ENCODE measurements around the gene EHD4. TPM values are rescaled to one million over a fixed set of nuclear protein-coding genes. Genes with fewer than 3 reads are reported as not detected.

EHD4 gene
- total RNA-seq, 1 donor from 2014 or later, result 55.5 TPM

DNA sequence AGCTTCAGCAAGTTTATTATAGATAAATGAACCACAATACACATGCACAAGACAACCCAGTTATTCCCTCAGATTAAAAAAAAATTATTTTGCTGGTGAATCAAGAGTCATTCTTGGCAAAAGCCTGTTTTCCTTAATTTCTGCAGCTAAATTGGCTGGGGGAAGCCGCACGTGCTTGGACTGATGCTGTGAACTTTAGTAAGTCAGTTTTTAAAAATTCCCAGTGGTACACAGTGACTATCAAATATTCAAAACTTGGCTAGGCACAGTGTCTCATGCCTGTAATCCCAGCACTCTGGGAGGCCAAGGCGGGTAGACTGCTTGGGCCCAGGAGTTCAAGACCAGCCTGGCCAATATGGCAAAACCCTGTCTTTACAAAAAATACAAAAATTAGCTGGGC, 23.9 kb downstream of the EHD4 start:
- intact Hi-C loops (cut with DNase I), result no loop called here
- ATAC-seq, result no peak
- DNase-seq (ENCODE audit: missing footprints), result no peak

DNA sequence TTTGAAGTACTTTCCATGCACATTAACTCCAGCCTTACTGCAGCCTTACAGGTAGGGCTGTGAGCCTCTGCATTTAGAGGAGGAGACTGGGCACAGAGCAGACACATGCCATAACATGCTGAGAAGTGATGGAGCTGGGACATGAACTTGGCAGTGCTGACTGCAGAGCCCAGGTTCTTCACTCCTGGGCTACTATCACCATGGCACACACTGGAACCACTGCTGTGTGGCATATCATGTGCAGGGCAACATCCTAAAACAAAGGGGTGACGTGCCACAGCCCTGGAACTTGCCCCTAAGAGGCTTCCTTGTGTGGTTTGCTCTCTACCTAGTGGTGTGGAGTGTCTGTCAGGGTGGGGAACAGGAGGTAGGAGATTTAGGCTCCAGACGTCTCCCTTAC, 25.4 kb downstream of the EHD4 start:
- DNase-seq (ENCODE audit: missing footprints) (no peak), ATAC-seq (peak; percentile 84)
- intact Hi-C loops (cut with DNase I), result no loop called here

DNA sequence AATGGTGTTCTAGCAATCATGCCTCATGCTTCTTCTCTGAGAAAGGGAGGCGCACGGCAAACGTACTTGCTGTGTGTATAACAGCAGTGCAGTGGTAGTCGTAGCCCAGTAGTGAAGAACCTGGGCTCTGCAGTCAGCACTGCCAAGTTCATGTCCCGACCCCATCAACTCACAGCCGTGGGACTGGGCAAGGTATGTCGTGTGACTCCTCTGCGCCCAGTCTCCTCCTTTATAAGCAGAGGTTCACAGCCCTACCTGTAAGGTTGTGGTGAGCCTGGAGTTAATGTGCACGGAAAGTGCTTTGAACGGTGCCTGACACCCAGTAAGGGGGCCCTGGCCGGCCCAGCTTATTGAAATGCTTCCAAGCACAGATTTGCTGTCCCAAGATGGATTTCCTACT, 26.6 kb downstream of the EHD4 start:
- ATAC-seq (peak; percentile 62), DNase-seq (ENCODE audit: missing footprints) (no peak)
- intact Hi-C loops (cut with DNase I), result loop anchor here (2.0 kb wide), 1 partner anchor 29 kb away; no protein-coding TSS in a partner anchor

DNA sequence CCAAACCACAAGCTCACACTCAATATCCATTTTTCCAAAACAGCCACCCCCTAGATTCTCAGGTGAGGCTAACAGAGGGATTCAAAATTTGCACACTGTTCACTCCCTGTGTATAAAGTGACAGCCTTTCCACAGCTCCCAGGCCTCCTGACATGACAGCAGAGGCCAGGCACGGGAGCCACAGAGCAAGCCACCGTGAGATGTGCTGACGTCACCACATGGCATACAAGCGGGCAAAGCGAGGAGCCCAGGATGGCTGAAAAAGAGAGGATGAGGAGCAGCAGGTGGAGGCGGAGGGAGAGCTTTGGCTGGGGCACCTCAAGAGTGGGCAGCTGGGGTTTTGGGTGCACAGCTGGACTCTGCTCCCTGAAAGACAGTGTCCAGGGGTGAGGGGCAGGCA, 27.1 kb downstream of the EHD4 start:
- intact Hi-C loops (cut with DNase I), result loop anchor here (2.0 kb wide), 1 partner anchor 28 kb away; no protein-coding TSS in a partner anchor
- DNase-seq (ENCODE audit: missing footprints) (no peak), ATAC-seq (no peak)

DNA sequence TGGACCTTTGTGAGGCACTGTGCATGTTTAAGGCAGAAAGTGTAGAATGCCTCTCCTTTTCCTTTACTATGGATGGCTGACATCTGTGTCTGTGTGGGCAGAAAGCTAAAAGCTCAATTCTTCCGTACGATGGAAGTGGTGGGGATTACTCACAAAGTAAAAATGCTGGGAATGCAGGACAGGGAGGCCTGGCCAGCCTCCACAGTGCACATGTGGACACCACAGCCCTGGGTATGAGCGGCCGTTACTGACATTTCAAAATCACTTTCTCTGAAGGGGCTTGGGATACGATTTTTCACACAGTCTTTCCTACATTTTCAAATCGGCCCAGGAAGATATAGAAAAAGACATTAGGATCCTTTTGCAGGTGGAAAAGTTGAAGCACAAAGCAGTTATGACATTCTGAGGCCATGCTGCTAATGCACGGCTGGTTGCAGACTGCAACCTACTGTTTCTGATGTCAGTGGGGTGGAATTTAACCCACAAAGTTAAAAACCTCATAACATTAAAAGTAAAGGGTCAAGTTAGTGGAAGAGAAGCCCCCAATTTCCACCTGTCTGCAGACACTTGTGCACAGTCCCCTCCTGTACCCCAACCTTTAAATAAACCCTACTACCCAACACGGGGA, 27.9 kb downstream of the EHD4 start:
- intact Hi-C loops (cut with DNase I), result loop anchor here (2.0 kb wide), 1 partner anchor 28 kb away; no protein-coding TSS in a partner anchor
- DNase-seq (ENCODE audit: missing footprints), result no peak
- peak; percentile 49 for ATAC-seq

DNA sequence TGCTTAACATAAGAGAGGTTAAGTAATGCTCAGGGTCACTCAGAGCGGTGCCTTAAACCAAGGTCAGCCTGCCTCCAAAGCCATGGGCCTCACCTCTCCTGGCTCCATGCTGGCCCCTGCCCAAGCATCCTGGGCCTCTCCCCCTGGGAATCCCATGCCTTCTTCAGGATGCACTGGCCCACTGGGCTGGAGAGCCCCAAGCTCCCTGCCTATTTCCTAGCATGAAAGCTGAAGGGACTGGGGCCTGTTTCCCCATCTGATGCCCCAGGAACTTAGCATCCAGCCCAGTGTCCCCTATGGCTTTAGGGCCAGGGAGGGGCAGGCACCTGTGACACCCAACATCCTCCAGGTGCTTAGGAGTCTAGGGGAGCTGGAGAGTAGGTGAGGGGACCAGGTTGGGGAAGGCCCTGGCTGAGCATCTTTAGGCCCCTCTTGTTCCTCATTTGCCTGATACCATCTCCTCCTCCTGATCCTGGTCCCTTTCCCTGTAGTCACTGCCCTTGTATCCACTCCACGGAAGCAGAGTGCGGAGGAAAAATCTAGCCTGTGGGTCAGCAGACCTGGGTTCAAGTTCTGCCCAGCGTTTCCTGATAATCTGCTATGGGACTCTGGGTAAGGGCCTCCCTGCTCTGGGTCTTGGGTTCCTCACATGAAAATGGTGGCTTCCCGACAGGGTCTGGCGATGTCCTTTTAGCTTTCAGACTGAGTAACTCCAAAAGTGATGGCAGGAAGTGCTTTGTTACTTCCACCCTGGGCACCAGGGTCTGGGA, 28.6 kb downstream of the EHD4 start:
- ATAC-seq (no peak), DNase-seq (ENCODE audit: missing footprints) (no peak)
- intact Hi-C loops (cut with DNase I), result loop anchor here (2.0 kb wide), 1 partner anchor 27 kb away; no protein-coding TSS in a partner anchor

DNA sequence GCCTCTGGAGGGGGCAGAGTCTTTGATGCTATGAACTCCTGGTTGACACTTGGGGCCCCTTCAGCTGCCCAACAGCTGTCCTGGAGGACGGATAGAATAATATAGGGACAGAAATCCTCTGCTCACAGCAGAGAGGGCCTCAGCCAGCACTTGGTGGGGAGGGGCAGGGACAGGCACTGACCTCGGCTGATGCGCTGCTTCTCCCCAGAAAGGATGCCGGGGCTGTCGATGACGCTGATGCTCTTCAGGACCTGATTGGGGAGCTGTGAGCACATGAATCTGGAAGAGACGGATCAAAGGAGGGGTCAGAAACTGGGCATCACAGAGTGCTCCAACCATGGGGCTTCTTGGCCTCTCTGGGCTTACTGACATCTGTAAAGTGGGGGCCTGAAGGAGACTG, 29.5 kb downstream of the EHD4 start:
- DNase-seq (ENCODE audit: missing footprints), result no peak

DNA sequence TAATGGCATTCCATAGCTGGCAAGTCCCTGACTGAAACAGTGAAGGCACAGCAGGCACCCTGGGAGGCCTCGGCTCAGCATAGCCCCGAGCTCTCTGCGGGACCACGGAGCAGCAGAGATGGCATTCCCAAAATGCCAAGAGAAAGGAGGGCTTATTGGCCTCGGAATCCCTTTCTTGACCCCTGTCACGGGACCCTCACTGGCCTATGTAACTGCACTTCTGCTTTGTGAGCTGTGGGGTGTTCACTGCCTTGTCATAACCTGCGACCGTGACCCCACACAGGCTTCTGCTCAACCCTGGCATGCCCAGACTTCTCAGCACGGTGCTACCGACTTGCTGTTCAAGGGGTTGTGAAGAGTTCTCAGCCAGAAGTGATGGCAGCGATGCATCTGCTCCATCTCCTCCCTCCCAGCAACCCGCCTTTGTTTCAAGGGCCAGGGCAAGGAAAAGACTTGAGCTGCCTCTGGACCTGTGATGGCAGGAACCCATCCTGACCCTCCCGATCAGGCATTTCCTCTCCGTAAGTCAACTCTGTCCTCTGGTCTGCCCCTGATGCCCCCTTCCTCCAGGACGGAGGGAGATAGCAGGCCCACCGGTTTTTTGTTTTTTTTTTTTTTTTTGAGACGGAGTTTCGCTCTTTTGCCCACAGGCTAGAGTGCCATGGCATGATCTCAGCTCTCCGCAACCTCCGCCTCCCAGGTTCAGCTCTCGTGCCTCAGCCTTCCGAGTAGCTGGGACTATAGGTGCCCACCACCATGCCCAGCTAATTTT, 30.5 kb downstream of the EHD4 start:
- DNase-seq (ENCODE audit: missing footprints) (no peak), ATAC-seq (no peak)
- intact Hi-C loops (cut with DNase I), result no loop called here

More for the DNA sequence above, 29.5 kb downstream of the EHD4 start:
- intact Hi-C loops (cut with DNase I), result no loop called here
- ATAC-seq, result no peak

DNA sequence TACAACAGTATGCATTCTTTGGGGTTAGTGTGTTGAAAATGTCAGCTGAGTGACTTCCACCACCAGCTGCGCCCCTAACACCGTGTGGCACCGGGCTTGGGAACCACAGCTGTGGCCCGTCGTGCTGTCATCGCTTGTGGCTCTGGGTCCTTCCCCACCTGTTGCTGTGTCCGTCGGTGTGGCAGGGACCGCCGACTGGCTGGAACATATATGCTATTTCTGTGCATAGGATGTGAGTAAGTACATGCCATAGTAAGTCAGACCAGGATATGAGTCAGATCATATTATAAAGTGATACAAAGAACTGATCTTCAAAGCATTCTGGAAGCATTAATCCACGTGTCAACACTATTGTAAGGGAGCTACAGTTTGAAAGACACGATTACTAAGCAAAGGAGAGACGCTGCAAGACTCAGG, 31.9 kb downstream of the EHD4 start:
- no peak for DNase-seq (ENCODE audit: missing footprints)

DNA sequence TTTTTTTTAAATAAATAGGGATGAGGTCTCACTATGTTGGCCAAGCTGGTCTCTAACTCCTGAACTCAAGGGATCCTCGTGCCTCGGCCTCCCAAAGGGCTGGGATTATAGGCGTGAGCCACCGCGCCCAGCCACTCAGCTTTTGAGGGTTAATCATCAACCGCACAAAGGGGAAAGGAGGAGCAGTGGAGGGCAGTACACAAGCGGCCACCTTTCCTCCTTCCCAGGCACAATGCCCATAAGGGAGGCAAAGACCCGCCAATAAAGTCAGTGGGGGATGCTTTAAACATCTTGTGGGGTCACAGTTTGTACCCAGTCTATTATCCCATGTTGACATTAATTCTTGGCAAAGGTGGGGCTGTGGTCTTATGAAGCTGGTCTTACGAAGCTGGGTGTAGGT, 32.4 kb downstream of the EHD4 start:
- intact Hi-C loops (cut with DNase I), result no loop called here
- ATAC-seq (no peak), DNase-seq (ENCODE audit: missing footprints) (no peak)

More for the DNA sequence above, 31.9 kb downstream of the EHD4 start:
- ATAC-seq, result no peak
- intact Hi-C loops (cut with DNase I), result no loop called here

DNA sequence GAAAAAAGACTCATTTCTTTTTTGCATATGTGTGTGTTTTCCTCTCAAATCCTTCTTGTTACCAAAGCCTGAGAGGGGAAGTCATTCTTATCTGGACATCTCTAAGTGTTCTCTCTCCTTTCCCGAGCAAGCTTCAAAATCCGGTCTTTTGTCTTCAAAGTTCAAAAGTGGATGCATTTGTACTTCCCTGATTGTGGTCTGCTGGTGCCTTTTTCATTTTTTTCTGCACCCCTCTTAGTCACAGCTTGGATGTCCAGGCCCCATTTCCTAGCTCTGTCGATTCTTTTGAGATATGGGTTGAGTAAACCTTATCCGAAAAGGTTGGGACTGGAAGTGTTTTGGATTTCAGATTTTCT, 34.8 kb downstream of the EHD4 start:
- intact Hi-C loops (cut with DNase I), result no loop called here
- ATAC-seq (no peak), DNase-seq (ENCODE audit: missing footprints) (no peak)

DNA sequence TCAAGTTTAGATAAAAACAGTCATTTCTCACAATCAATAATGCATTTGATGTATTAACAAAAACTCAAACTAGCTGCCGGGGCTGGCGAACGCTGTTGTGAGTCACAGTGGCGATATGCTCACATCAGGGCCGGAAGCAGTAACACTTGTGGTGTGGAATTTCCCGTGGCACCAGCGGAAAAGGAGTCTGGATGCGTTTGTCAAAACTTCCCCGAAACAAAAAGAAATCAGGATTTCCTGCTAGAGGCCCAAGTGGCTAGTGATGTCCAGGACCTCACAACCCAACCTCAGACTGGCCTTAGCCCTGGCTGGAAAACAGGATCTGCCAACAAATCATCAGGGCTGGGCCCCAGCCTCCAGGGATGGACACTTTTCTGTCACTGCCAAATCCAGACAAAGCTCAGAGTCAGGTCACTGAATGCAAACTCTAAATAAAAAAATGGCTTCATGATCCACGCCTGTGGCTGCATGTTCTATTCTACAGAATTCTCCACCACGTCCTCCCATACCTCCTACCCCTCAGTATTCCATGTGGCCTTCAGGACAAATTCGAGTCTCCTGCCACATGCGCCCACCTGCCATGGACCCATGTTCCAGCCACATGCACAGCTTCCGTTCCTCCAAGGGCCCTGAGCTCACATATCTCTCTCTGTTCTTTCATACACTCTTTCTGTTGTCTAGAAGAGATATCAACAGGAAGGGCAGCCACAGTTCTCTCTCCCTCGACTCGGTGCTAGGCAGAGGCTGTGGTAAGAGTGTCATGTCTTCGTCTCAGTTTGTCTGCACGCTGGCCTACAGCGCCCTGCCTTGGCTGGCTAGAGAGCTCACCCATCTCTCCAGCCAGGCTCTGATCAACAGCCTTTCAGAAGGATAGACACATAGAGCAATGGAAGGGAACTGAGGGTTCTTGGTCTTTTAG, 35.4 kb downstream of the EHD4 start:
- DNase-seq (ENCODE audit: missing footprints) (no peak), ATAC-seq (no peak)
- intact Hi-C loops (cut with DNase I), result no loop called here

DNA sequence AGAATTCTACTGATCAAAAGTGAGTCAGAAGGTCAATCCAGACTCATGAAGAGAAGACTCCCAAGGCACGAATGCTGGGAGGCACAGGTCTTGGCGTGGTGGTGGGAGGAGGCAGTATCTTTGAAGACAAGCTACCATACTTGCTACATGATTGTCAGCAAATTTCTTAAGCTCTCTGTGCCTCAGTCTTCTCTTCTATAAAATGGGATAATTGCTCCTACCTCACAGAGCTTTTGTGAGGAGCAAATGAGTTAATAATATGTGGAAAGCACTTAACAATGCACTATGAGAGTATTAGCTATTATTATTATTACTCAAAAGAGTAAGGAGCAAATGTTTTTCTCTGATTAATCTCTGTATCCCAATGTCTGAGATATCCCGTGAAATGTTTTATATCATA, 36.2 kb downstream of the EHD4 start:
- intact Hi-C loops (cut with DNase I), result no loop called here
- no peak for DNase-seq (ENCODE audit: missing footprints)
- ATAC-seq, result no peak

DNA sequence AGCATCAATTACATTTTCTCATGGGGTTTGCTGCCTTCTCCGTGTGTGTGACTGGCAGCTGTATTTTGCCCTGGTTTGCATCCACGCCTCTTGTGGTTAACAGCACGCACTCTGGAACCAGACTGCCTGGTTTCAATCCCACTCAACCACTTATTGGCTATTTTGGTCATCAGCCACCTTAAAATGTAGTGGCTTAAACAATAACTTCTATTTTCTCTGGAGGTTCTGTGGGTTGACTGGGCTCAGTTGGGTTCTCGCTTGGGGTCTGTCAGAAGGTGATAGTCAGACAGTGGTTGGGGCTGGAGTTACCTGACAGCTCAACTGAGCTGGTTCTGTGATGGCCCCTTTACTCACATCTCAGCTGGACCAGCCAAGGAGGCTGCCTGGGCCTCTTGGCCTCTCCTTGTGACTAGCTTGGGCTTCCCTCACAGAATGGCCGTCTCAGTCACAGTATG, 36.8 kb downstream of the EHD4 start:
- DNase-seq (ENCODE audit: missing footprints), result no peak
- ATAC-seq, result no peak
- intact Hi-C loops (cut with DNase I), result no loop called here

DNA sequence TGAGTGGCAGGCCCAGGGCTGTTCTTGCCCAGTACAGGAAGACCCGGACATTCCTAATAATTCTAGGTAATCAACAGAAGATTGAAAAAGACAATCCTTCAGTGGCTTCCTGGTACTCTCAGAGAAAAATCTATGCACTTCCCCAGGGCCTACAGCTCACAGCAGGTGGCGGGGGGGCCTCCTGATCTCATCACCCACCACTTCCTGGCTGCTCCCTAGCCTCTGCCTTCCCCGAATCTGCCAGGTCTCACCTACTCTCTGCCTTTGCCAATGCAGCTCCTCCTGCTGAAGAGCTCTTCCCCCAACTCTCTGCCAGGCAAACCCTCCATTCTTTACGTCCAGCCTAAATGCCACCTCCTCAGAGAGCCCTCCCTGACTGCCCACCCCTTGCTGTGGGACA, 37.5 kb downstream of the EHD4 start:
- intact Hi-C loops (cut with DNase I), result no loop called here
- no peak for ATAC-seq

DNA sequence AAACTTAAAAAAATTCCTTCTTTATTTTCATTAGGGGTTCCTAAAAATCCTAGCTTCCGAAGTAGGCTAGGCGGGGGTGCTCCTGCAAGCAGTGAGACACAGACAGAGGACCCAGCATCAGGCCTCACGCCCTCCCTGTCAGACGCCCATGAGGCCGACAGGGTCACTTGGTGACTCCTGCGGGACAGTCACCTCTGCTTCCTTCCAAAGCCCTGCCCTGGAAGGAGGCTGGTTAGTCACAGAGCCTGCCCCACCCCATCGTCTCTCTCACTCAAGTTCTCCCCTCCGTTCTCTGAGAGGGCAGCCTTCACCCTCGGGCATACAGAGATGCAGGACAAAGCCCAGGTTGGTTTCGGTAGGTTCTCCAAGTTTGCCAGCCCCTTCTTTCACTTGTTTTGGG, 38.6 kb downstream of the EHD4 start:
- DNase-seq (ENCODE audit: missing footprints) (no peak), ATAC-seq (no peak)
- intact Hi-C loops (cut with DNase I), result no loop called here

More for the DNA sequence above, 37.5 kb downstream of the EHD4 start:
- no peak for DNase-seq (ENCODE audit: missing footprints)

DNA sequence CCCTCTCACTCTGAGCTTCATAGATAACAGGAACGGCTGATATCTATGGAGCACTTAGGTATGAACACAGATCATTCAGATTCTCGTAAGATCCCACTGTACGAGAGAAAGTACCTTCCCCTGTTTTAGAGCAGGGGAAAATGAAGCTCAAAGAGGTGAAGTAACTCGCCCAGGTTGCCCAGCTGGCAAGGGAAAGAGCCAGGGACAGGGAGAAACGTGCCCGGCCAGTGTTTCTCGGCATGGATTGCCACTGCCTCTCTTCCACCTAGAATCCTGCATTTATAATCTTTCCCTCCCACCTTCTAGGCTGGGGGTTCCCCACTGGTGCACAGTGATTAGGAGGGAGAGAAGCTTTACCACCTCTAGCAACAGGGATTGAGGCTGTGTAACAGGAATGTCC, 39.0 kb downstream of the EHD4 start:
- intact Hi-C loops (cut with DNase I), result no loop called here
- DNase-seq (ENCODE audit: missing footprints), result no peak
- ATAC-seq, result no peak

DNA sequence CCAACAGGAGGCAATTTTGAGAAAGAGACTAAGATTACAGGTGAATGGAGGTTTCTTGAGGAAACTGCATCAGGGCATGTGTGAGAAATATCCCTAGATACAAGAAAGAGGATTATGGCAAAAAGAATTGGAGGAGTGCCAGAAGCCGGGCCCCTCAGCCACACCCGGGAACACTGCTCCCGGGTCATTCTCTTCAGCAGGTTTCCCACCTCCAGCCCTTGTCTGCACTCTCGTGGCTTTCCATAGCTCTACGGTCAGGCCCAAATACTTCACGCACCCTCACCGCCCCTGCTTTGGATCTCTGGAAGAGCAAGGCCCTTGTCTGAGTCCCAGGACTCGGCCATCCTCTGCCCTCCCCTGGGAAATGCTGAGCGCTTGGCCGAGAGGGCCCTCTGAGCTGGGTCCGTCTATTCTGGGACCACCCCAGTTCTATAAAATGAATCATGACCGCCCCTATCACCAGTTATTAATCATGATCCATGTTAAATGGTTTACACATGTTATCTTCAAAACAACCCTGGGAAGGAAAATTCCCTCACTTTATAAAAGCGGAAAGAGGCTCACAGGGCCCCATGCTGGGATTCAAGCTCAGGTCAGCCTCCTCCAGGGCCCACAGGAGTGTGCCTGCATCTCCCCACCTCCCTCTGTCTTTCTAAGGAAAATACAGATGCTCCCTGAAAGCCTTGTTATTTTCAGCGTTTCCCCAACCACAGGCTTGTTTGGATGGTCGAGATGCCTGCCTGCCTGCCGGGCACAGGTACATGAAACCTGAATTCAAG, 39.7 kb downstream of the EHD4 start:
- ATAC-seq (no peak), DNase-seq (ENCODE audit: missing footprints) (no peak)
- intact Hi-C loops (cut with DNase I), result no loop called here
